ENCODE data around the gene CASTOR1. TPM values are rescaled to one million over a fixed set of nuclear protein-coding genes. Genes with fewer than 3 reads are reported as not detected.

The CASTOR1 gene
- total RNA-seq, 1 experiment from 2014 or later, result 2.0 TPM

DNA sequence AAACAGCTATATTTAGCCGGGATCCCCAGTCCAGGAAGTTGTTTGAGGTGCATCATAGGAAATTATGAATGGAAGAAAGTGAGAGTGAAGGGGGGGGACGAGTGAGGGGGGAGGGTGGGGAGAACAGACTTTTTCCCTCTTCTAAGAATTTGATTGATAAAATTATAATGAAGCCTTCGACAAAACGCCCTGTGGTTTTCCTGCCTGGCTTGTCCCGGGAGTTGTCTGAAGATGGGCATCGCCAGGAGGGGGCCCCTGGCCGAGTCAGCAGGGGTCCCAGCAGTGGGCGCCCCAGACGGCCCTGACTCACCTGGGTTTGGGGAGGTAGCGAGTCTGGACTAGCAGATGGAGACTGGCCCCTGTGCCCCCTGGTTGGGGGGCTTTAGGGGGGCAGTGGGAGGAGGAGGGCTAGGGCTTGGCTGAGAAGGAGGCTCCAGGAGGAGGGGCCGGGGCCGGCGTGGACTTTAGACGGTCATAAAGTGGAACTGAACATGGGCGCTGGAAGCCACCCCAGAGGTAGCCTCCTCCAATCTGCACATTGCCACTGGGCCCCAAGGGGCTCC, 42.4 kb downstream of the CASTOR1 start:
- Histone ChIP-seq H3K4me1 (ENCODE audit: insufficient read depth, low read length, poor library complexity, severe bottlenecking) (peaks cover 14% of the 10 kb centered on the region), H3K36me3 (ENCODE audit: insufficient read depth, low read length, poor library complexity, severe bottlenecking) (no peaks in the 10 kb centered on the region), H3K27me3 (replicated peaks; ENCODE audit: insufficient read depth, low read depth, low read length, poor library complexity) (peaks cover 2% of the 10 kb centered on the region), H3K27ac (ENCODE audit: low read depth, low read length, poor library complexity, severe bottlenecking) (no peak overlapping the region), H3K4me3 (ENCODE audit: low read depth, low read length, poor library complexity, severe bottlenecking) (peak overlapping the region; percentile 47), H3K9me3 (ENCODE audit: low read depth, low read length, poor library complexity, severe bottlenecking) (no peaks in the 10 kb centered on the region)
- intact Hi-C loops (cut with micrococcal nuclease; ENCODE audit: unreplicated experiment), result no loop called here
- no peak for DNase-seq (ENCODE audit: low spot score)
- TF ChIP-seq CTCF (conservative IDR thresholded peaks at IDR 0.05; ENCODE audit: low read depth, low read length) (no peak; the same call in 1 of the 2 replicates), EZH2 (IDR thresholded peaks at IDR 0.05; ENCODE audit: borderline replicate concordance, low read depth, low read length, poor library complexity, severe bottlenecking) (no peak)
- CTCF ChIA-PET, result no interaction called here
- BruUV-seq (replicated peaks), result no TSS peak
- POLR2A ChIA-PET (ENCODE audit: low non-redundant PET), result no interaction called here

DNA sequence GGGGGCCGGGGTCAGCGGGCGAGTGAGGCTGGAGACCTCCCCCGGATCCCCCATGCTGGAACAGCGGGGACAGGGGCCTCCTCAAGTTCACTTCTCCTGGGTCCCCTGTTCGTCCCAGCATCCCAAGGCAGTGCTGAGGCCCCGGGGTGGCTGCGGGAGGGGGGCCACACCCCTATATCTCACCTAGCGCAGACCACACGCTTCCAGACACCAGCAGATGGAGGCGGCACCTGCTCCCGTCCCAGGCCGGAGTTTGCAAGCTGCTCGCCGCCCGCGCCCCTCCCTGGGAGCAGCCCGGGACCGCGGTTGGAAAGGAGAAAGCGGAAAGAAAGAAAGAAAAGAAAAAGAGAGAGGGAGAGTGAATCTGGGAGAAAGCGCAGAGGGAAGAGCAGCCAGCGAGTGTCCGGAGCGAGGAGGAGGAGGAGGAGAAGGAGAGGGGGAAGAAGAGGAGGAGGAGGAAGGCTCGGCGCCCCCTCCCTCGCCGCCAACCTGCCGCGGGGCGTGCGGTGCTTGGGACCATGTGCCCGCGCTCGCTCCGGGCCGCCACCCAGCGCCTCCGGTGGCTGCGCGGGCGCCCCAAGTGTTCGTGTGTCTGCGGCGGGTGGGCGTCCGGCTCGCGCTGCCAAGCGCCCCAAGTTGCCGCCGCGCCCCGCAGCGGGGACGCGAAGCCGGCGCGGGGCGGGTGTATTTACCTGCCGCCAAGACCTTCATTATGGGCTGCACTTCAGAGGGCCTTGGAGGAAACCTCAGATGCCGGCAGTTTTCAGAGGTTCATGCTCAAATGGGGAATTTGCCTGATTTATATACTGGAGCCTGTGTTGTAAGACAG, 43.1 kb downstream of the CASTOR1 start, which contains the start of gene LIF:
TSS of gene LIF (minus strand) at position 775 of the 829 bp plus-strand sequence. CDS start at position 711, 64 bp downstream.
- Histone ChIP-seq H3K36me3 (ENCODE audit: insufficient read depth, low read length, poor library complexity, severe bottlenecking) (no peaks in the 10 kb centered on the region), H3K4me1 (ENCODE audit: insufficient read depth, low read length, poor library complexity, severe bottlenecking) (peaks cover 14% of the 10 kb centered on the region), H3K27ac (ENCODE audit: low read depth, low read length, poor library complexity, severe bottlenecking) (no peak within 1 kb of the TSS), H3K27me3 (replicated peaks; ENCODE audit: insufficient read depth, low read depth, low read length, poor library complexity) (peaks cover 2% of the 10 kb centered on the region), H3K9me3 (ENCODE audit: low read depth, low read length, poor library complexity, severe bottlenecking) (no peaks in the 10 kb centered on the region), H3K4me3 (ENCODE audit: low read depth, low read length, poor library complexity, severe bottlenecking) (peak within 1 kb of the TSS; percentile 47)
- peak; percentile 40 for DNase-seq (ENCODE audit: low spot score)
- ChIA-PET POLR2A (ENCODE audit: low non-redundant PET) (no interaction called here), CTCF (no interaction called here)
- TF ChIP-seq CTCF (conservative IDR thresholded peaks at IDR 0.05; ENCODE audit: low read depth, low read length) (peak; percentile 29; the same call in 1 of the 2 replicates), EZH2 (IDR thresholded peaks at IDR 0.05; ENCODE audit: borderline replicate concordance, low read depth, low read length, poor library complexity, severe bottlenecking) (peak; percentile 38)
- intact Hi-C loops (cut with micrococcal nuclease; ENCODE audit: unreplicated experiment), result no loop called here
- BruUV-seq (replicated peaks), result no TSS peak

DNA sequence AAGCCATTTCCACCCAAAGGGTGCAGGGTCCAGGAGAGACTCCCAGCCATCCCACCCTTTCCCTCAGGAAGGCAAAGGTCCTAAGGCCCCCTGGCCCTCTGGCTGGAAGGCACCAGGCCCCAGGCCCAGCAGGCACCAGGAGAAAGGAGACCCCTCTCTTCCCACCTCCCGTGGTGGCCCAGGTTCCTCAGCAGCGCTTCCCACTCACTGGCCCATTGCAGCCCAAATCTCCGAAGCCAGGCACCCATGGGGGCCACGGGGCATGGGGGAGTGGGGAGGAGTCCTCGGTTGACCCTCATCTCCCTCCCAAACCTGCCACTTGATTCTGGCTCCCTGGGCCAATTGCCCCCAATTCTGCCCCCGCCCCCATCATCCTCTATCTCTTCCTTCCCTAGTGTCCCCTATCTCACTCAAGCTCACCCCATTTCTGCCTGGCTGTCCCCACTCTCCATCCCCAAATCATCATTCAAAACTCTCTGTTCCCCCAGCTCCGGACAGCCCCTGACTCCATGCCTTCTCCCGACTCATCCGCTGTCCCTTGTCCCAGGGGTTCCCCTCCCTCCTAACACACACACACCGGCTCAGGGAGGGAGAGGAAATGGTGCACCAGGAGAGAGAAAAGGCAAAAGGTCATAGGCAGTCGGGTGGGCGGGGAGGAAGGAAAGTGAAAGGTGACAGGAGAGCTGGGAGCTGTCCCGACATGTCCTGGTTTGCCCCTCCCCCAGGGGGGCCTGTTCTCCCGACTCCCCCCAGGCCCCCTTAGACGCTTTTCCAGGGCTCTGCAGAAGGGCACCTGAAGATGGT, 43.9 kb downstream of the CASTOR1 start:
- no peak for DNase-seq (ENCODE audit: low spot score)
- peak overlapping the region; percentile 47 for H3K4me3 ChIP-seq (ENCODE audit: low read depth, low read length, poor library complexity, severe bottlenecking)
- H3K9me3 ChIP-seq (ENCODE audit: low read depth, low read length, poor library complexity, severe bottlenecking), result no peaks in the 10 kb centered on the region
- intact Hi-C loops (cut with micrococcal nuclease; ENCODE audit: unreplicated experiment), result no loop called here
- H3K36me3 ChIP-seq (ENCODE audit: insufficient read depth, low read length, poor library complexity, severe bottlenecking), result no peaks in the 10 kb centered on the region
- H3K4me1 ChIP-seq (ENCODE audit: insufficient read depth, low read length, poor library complexity, severe bottlenecking), result peaks cover 14% of the 10 kb centered on the region
- TF ChIP-seq CTCF (conservative IDR thresholded peaks at IDR 0.05; ENCODE audit: low read depth, low read length) (no peak), EZH2 (IDR thresholded peaks at IDR 0.05; ENCODE audit: borderline replicate concordance, low read depth, low read length, poor library complexity, severe bottlenecking) (no peak)
- ChIA-PET POLR2A (ENCODE audit: low non-redundant PET) (interaction anchor here (0.5 kb wide), 1 partner anchor 607 kb away, joined by 3 read pairs; no protein-coding TSS in a partner anchor), CTCF (no interaction called here)
- BruUV-seq (replicated peaks), result no TSS peak
- peaks cover 2% of the 10 kb centered on the region for H3K27me3 ChIP-seq (replicated peaks; ENCODE audit: insufficient read depth, low read depth, low read length, poor library complexity)
- no peak overlapping the region for H3K27ac ChIP-seq (ENCODE audit: low read depth, low read length, poor library complexity, severe bottlenecking)
